CD4-positive, alpha-beta T cell (primary cell): ENCODE measurements around the gene CTXN1. TPM values are rescaled to one million over a fixed set of nuclear protein-coding genes. Genes with fewer than 3 reads are reported as not detected.

Source experiments
- ATAC-seq: fragments of 200-7000 bp; cut with Tn5 transposase; one replicate; pipeline ENCODE4 v1.10.0; 2022; ENCODE audit warnings: mild to moderate bottlenecking; ENCODE audit not compliant: poor library complexity
- CTCF ChIA-PET: fragments of 350-600 bp; sonication (Branson Sonifier 250); formaldehyde crosslinking; loops from one replicate; lab custom pipeline; 2021; ENCODE audit warnings: antibody characterized with exemption, inconsistent platforms; lab: Charles Lee
- POLR2A ChIA-PET: fragments of 350-600 bp; sonication (Branson Sonifier 250); formaldehyde crosslinking; loops from one replicate; lab custom pipeline; 2021; ENCODE audit warnings: antibody characterized with exemption, inconsistent platforms; lab: Charles Lee
- DNase-seq, 14 experiments: peaks; one replicate each; pipeline ENCODE4 v3.0.0-alpha.2; 2013 to 2020; ENCODE audit warnings: mixed read lengths in 2 of 14
- H3K27ac ChIP-seq, 2 donors: one replicate each; pipeline versions ENCODE4 v1.5.1 to v1.7.0; 2013; ENCODE audit warnings: low read length in 2 of 2, low read depth in 1 of 2, mild to moderate bottlenecking in 1 of 2
- H3K27me3 ChIP-seq, 2 experiments: 1 replicate in 1 of 2; 2 replicates in 1 of 2; pipeline versions ENCODE4 v1.6.1 to v1.7.0; 2013; ENCODE audit warnings: low read length in 2 of 2, control low read depth in 1 of 2, mild to moderate bottlenecking in 1 of 2, moderate library complexity in 1 of 2; ENCODE audit not compliant: insufficient read depth in 2 of 2, control insufficient read depth in 1 of 2
- H3K36me3 ChIP-seq: one replicate; pipeline ENCODE4 v1.6.1; 2013; ENCODE audit warnings: low read length, control low read depth; ENCODE audit not compliant: insufficient read depth
- H3K4me1 ChIP-seq: one replicate; pipeline ENCODE4 v1.6.1; 2013; ENCODE audit warnings: low read length, control low read depth; ENCODE audit not compliant: insufficient read depth
- H3K4me3 ChIP-seq: one replicate; pipeline ENCODE4 v1.5.1; 2013; ENCODE audit warnings: mild to moderate bottlenecking, low read length, moderate library complexity
- H3K9me3 ChIP-seq, 2 experiments: 1 replicate in 1 of 2; 2 replicates in 1 of 2; pipeline versions ENCODE4 v1.6.1 to v1.7.0; 2013; ENCODE audit warnings: low read length in 2 of 2, mild to moderate bottlenecking in 2 of 2, control low read depth in 1 of 2, moderate library complexity in 1 of 2; ENCODE audit not compliant: control insufficient read depth in 1 of 2, insufficient read depth in 1 of 2
- H3K27ac Mint-ChIP-seq: one replicate; pipeline ENCODE4 v1.8.0; 2020; ENCODE audit warnings: mixed read lengths
- H3K27me3 Mint-ChIP-seq: one replicate; pipeline ENCODE4 v1.8.0; 2021; ENCODE audit warnings: mixed read lengths
- H3K36me3 Mint-ChIP-seq: one replicate; pipeline ENCODE4 v1.8.0; 2021; ENCODE audit warnings: low read depth, mixed read lengths
- H3K4me1 Mint-ChIP-seq: one replicate; pipeline ENCODE4 v1.8.0; 2021; ENCODE audit warnings: low read depth, mixed read lengths
- H3K4me3 Mint-ChIP-seq: one replicate; pipeline ENCODE4 v1.8.0; 2020; ENCODE audit warnings: mild to moderate bottlenecking, mixed read lengths
- H3K9me3 Mint-ChIP-seq: one replicate; pipeline ENCODE4 v1.8.0; 2020; ENCODE audit warnings: mixed read lengths
- intact Hi-C, 2 experiments: fragments of 100-400 bp; cut with DNase I in 1 of 2; cut with micrococcal nuclease in 1 of 2; formaldehyde crosslinking; loops; one replicate each; pipeline versions ENCODE4 v1.15.1 to v1.9.0; 2023 to 2025; cut with DNase I, micrococcal nuclease
- total RNA-seq, 174 experiments: library from RNA in 2 of 174; stranded (reverse) in 2 of 174; gene quantifications; one replicate each; pipeline ENCODE4 v1.2.3 and lab custom pipeline; 2021 to 2026
- TF ChIP-seq, protein P1 (sequence below): fragments of 200-600 bp; IDR thresholded peaks from one replicate; pipeline ENCODE4 v1.8.0; 2022; ENCODE audit warnings: antibody characterized with exemption, mild to moderate bottlenecking

The CTXN1 gene
- total RNA-seq, 2 experiments from 2014 or later: not detected

DNA sequence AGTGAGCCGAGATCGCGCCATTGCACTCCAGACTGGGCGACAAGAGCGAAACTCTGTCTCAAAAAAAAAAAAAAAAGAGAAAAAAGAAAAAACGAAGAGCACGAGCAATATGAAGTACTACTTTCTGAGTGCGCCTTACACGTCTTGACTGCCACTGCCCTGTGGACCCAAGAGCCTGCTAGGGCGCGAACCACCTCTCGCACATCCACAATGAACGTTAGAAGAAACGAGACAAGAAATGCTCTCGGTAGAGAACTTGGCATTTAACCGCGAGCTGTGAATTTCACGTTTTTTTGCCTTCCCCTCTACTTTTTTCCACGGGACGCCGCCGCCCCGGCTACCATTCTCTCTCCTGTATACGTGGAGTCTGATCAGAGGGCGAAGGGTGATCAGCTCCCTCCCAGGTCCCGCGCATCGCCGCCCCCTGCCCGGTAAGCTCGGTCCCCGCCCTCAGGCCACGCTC, 17.1 kb upstream of the CTXN1 start:
- peaks cover 36% of the 10 kb centered on the region for H3K4me1 Mint-ChIP-seq
- intact Hi-C loops: loop anchor here (2.0 to 10.0 kb wide), 8 partner anchors 41 to 889 kb away; partner anchors contain the start of genes ELAVL1 (in 1 of the 2), MAP2K7 (in 1 of the 2), MBD3L1 (in 1 of the 2) and RAB11B (in 1 of the 2)
- H3K27ac ChIP-seq: peak overlapping the region; percentile 96 to 97
- peak overlapping the region; percentile 87 for H3K27ac Mint-ChIP-seq
- H3K27me3 ChIP-seq: no peaks in the 10 kb centered on the region
- H3K4me3 Mint-ChIP-seq: peak overlapping the region; percentile 95
- H3K36me3 Mint-ChIP-seq: peaks cover 32% of the 10 kb centered on the region
- H3K36me3 ChIP-seq: peaks cover 21% of the 10 kb centered on the region
- ChIA-PET CTCF (interaction anchor here (0.7 to 3.1 kb wide), 11 partner anchors 14 to 411 kb away, joined by 3 to 36 read pairs (median 5); partner anchors contain the start of genes MAP2K7, NDUFA7, RPS28 and SNAPC2), POLR2A (interaction anchor here (0.6 to 2.6 kb wide), 17 partner anchors 9 to 1518 kb away, joined by 3 to 47 read pairs (median 6); partner anchors contain the start of genes CERS4, ELAVL1, KHSRP and MAP2K7)
- H3K9me3 Mint-ChIP-seq: no peaks in the 10 kb centered on the region
- H3K4me1 ChIP-seq: peaks cover 30% of the 10 kb centered on the region
- no peaks in the 10 kb centered on the region for H3K27me3 Mint-ChIP-seq
- no peaks in the 10 kb centered on the region for H3K9me3 ChIP-seq
- H3K4me3 ChIP-seq: peak overlapping the region; percentile 97
- DNase-seq: peak in 1 of 14 experiments; percentile 23
- TF ChIP-seq, protein P1, sequence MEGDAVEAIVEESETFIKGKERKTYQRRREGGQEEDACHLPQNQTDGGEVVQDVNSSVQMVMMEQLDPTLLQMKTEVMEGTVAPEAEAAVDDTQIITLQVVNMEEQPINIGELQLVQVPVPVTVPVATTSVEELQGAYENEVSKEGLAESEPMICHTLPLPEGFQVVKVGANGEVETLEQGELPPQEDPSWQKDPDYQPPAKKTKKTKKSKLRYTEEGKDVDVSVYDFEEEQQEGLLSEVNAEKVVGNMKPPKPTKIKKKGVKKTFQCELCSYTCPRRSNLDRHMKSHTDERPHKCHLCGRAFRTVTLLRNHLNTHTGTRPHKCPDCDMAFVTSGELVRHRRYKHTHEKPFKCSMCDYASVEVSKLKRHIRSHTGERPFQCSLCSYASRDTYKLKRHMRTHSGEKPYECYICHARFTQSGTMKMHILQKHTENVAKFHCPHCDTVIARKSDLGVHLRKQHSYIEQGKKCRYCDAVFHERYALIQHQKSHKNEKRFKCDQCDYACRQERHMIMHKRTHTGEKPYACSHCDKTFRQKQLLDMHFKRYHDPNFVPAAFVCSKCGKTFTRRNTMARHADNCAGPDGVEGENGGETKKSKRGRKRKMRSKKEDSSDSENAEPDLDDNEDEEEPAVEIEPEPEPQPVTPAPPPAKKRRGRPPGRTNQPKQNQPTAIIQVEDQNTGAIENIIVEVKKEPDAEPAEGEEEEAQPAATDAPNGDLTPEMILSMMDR: no peak
- peak; percentile 4 for ATAC-seq

DNA sequence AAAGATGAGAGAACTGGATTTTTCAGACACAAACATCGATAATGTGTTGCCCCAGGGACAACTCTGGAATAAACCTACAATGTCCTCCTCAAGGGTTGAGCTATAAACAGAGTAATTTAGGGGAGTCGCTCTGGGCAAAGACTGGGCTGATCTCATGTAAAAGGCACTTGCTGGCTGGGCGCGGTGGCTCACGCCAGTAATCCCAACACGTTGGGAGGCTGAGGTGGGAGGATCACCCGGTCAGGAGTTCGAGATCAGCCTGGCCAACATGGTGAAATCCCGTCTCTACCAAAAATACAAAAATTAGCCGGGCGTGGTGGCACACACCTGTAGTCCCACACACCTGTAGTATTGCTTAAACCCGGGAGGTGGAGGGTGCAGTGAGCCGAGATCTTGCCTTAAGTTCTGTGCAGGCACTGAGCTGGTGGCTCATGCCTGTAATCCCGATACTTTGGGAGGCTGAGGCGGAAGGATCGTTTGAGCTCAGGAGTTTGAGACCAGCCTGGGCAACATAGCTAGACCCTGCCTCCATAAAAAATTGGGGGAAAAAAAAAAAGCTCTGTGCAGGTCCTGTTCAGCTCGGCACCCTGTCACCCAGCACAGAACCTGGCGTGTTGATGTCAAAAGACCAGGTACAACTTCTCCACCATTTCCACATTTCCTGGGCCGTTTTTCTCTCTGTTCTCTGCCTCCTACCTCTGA, 16.1 kb upstream of the CTXN1 start:
- H3K27ac Mint-ChIP-seq: no peak overlapping the region
- H3K4me1 Mint-ChIP-seq: peaks cover 36% of the 10 kb centered on the region
- H3K27ac ChIP-seq: no peak overlapping the region
- ATAC-seq (no peak), DNase-seq (no peak)
- no peaks in the 10 kb centered on the region for H3K9me3 ChIP-seq
- H3K27me3 Mint-ChIP-seq: no peaks in the 10 kb centered on the region
- POLR2A ChIA-PET: interaction anchor here (1.5 to 2.6 kb wide), 3 partner anchors 21 to 38 kb away, joined by 3 to 12 read pairs (median 11); partner anchors contain the start of gene MAP2K7
- intact Hi-C loops: loop anchor here (2.0 to 10.0 kb wide), 8 partner anchors 40 to 890 kb away; partner anchors contain the start of genes ELAVL1 (in 1 of the 2), MAP2K7 (in 1 of the 2), MBD3L1 (in 1 of the 2) and RAB11B (in 1 of the 2)
- H3K4me3 ChIP-seq: no peak overlapping the region
- H3K36me3 ChIP-seq: peaks cover 31% of the 10 kb centered on the region
- no peaks in the 10 kb centered on the region for H3K9me3 Mint-ChIP-seq
- H3K4me3 Mint-ChIP-seq: peak overlapping the region; percentile 95
- peaks cover 30% of the 10 kb centered on the region for H3K4me1 ChIP-seq
- H3K27me3 ChIP-seq: no peaks in the 10 kb centered on the region
- TF ChIP-seq, protein P1: no peak
- CTCF ChIA-PET: interaction anchor here (1.9 kb wide), 1 partner anchor 73 kb away, joined by 5 read pairs; no protein-coding TSS in a partner anchor
- peaks cover 39% of the 10 kb centered on the region for H3K36me3 Mint-ChIP-seq

DNA sequence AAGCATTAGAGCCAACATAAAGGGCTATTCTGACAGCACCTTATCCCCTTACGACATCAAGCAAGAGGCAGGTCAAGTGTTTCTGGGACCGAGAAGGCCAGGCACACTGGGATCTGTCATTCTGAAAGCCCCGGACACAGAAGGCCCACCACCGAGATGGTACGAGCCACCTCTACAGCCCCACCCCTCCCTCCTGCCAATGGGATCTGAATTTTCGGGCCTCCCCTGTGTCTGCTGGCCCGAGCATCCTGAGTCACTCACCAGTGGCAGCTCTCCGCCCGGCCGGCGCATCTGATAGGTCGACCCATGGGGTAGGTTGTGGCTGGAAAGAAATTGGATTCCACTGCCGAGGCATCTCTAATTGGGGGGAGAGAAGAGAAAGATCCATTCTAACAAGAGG, 14.9 kb upstream of the CTXN1 start:
- TF ChIP-seq, protein P1: no peak
- DNase-seq: no peak
- CTCF ChIA-PET: no interaction called here
- ATAC-seq: no peak
- Histone ChIP-seq H3K4me3 (no peak overlapping the region), H3K27ac (no peak overlapping the region), H3K36me3 (peaks cover 40% of the 10 kb centered on the region), H3K4me1 (peaks cover 30% of the 10 kb centered on the region), H3K9me3 (no peaks in the 10 kb centered on the region), H3K27me3 (no peaks in the 10 kb centered on the region)
- Mint-ChIP-seq H3K4me3 (peak overlapping the region; percentile 73), H3K27ac (peak overlapping the region; percentile 70), H3K9me3 (no peaks in the 10 kb centered on the region), H3K36me3 (peaks cover 51% of the 10 kb centered on the region), H3K4me1 (peaks cover 36% of the 10 kb centered on the region), H3K27me3 (no peaks in the 10 kb centered on the region)
- intact Hi-C loops: loop anchor here (5.0 to 10.0 kb wide), 7 partner anchors 39 to 891 kb away; partner anchors contain the start of genes ELAVL1 (in 1 of the 2), MAP2K7 (in 1 of the 2), MBD3L1 (in 1 of the 2) and RAB11B (in 1 of the 2)
- POLR2A ChIA-PET: no interaction called here
